Uterus (tissue), 4 donors: ENCODE measurements around the gene TJP3. TPM values are rescaled to one million over a fixed set of nuclear protein-coding genes. Genes with fewer than 3 reads are reported as not detected.

ENCODE experiments used
- DNase-seq, 2 donors: peaks; one replicate each; pipeline ENCODE4 v3.0.0-alpha.2; 2019 to 2020
- H3K27ac ChIP-seq, 2 donors: fragments of 200-600 bp; sonication (generic); 1 replicate in 1 of 2; 2 replicates in 1 of 2; pipeline ENCODE4 v1.5.1; 2016 to 2018
- H3K27me3 ChIP-seq, 2 donors: fragments of 200-600 bp; sonication (generic); one replicate each; pipeline ENCODE4 v1.5.1; 2018 to 2019; ENCODE audit warnings: control low read depth in 1 of 2
- H3K36me3 ChIP-seq, 2 donors: fragments of 200-600 bp; sonication (generic); one replicate each; pipeline ENCODE4 v1.5.1; 2019; ENCODE audit warnings: control low read depth in 1 of 2
- H3K4me1 ChIP-seq, 2 donors: fragments of 200-600 bp; sonication (generic); one replicate each; pipeline ENCODE4 v1.5.1; 2018 to 2019; ENCODE audit warnings: control low read depth in 1 of 2
- H3K4me3 ChIP-seq, 2 donors: fragments of 200-600 bp; sonication (generic); 1 replicate in 1 of 2; 2 replicates in 1 of 2; pipeline ENCODE4 v1.5.1; 2018 to 2019; ENCODE audit warnings: mild to moderate bottlenecking in 1 of 2
- H3K9me3 ChIP-seq, 2 donors: fragments of 200-600 bp; sonication (generic); one replicate each; pipeline ENCODE4 v1.5.1; 2019; ENCODE audit warnings: control low read depth in 1 of 2
- CTCF ChIP-seq, 4 experiments: fragments of 200-600 bp in 2 of 4; fragments of 450-650 bp in 2 of 4; sonication (generic) in 2 of 4; IDR thresholded peaks; one replicate each; pipeline ENCODE4 v1.5.1; 2016 to 2019; ENCODE audit warnings: antibody characterized with exemption in 4 of 4, mild to moderate bottlenecking in 2 of 4, moderate library complexity in 1 of 4
- POLR2A ChIP-seq, 2 donors: fragments of 450-650 bp; IDR thresholded peaks; one replicate each; pipeline ENCODE4 v1.6.1; 2016; ENCODE audit warnings: antibody characterized with exemption in 2 of 2, mild to moderate bottlenecking in 1 of 2, moderate library complexity in 1 of 2
- intact Hi-C: fragments of 100-400 bp; cut with DNase I; formaldehyde crosslinking; loops from one replicate; pipeline ENCODE4 v1.15.1; 2023; ENCODE audit warnings: low total_unique reads
- total RNA-seq, 4 donors: library from RNA; depleted of rRNA in 3 of 4; stranded (reverse); fragments of >200 nt in 3 of 4; gene quantifications; one replicate each; pipeline versions ENCODE4 v1.1.0 to v1.2.4, GENCODE V29; 2014 to 2023
- donor health status: DM: yes; HTN: yes; CAD: no.

Gene TJP3
- total RNA-seq, 4 donors from 2014 or later: 0.37 to 7.4 (median 3.9) TPM

- no peaks in the 10 kb centered on the region for H3K36me3 ChIP-seq
- no peaks in the 10 kb centered on the region for H3K27me3 ChIP-seq
- no peak for DNase-seq
- peak overlapping the region; percentile 97 for H3K27ac ChIP-seq
- no peak for TF ChIP-seq CTCF (IDR thresholded peaks at IDR 0.05)
- TF ChIP-seq POLR2A (IDR thresholded peaks at IDR 0.05): no peak
- H3K4me1 ChIP-seq: no peaks in the 10 kb centered on the region
- peak overlapping the region; percentile 80 to 89 for H3K4me3 ChIP-seq
- intact Hi-C loops: no loop called here
- H3K9me3 ChIP-seq: no peaks in the 10 kb centered on the region
Measured at GRCh38 chr19:3760871-3761361, 52.7 kb downstream of the TJP3 start.

- intact Hi-C loops: no loop called here
- no peaks in the 10 kb centered on the region for H3K27me3 ChIP-seq
- no peaks in the 10 kb centered on the region for H3K9me3 ChIP-seq
- H3K4me1 ChIP-seq: no peaks in the 10 kb centered on the region
- peak within 1 kb of the TSS; percentile 89 to 90 for H3K4me3 ChIP-seq
- no peaks in the 10 kb centered on the region for H3K36me3 ChIP-seq
- peak; percentile 76 to 89 (median 76) for TF ChIP-seq CTCF (IDR thresholded peaks at IDR 0.05)
- TF ChIP-seq POLR2A (IDR thresholded peaks at IDR 0.05): peak in 1 of 2 donors; percentile 78
- peak; percentile 88 to 92 for DNase-seq
- peak within 1 kb of the TSS; percentile 97 for H3K27ac ChIP-seq
Measured at GRCh38 chr19:3761382-3762129, 53.4 kb downstream of the TJP3 start, which contains the start of gene APBA3. Gene APBA3 (minus strand): TSS chr19:3761692. CDS start chr19:3760264, 1,428 bp downstream.

- DNase-seq: no peak
- H3K4me3 ChIP-seq: peak overlapping the region in 1 of 2 donors; percentile 64
- intact Hi-C loops: no loop called here
- H3K36me3 ChIP-seq: no peaks in the 10 kb centered on the region
- H3K4me1 ChIP-seq: no peaks in the 10 kb centered on the region
- TF ChIP-seq POLR2A (IDR thresholded peaks at IDR 0.05) (no peak), CTCF (IDR thresholded peaks at IDR 0.05) (no peak)
- H3K9me3 ChIP-seq: no peaks in the 10 kb centered on the region
- H3K27ac ChIP-seq: peak overlapping the region; percentile 97
- no peaks in the 10 kb centered on the region for H3K27me3 ChIP-seq
Measured at GRCh38 chr19:3762130-3762473, 53.9 kb downstream of the TJP3 start.

- intact Hi-C loops: no loop called here
- Histone ChIP-seq H3K27me3 (no peaks in the 10 kb centered on the region), H3K4me1 (no peaks in the 10 kb centered on the region), H3K9me3 (no peaks in the 10 kb centered on the region), H3K4me3 (peak within 1 kb of the TSS; percentile 89 to 90), H3K27ac (peak within 1 kb of the TSS; percentile 97), H3K36me3 (no peaks in the 10 kb centered on the region)
- peak; percentile 99 for DNase-seq
- TF ChIP-seq CTCF (IDR thresholded peaks at IDR 0.05): peak in 2 of 4 experiments; percentile 14 to 17
- TF ChIP-seq POLR2A (IDR thresholded peaks at IDR 0.05): peak; percentile 73 to 91
Measured at GRCh38 chr19:3762501-3763459, 54.6 kb downstream of the TJP3 start, which contains the start of gene MRPL54. Gene MRPL54 (plus strand): TSS chr19:3762682. CDS start chr19:3762701, 19 bp downstream.
